ENCODE results near the gene CCDC134. TPM values are rescaled to one million over a fixed set of nuclear protein-coding genes. Genes with fewer than 3 reads are reported as not detected.

Gene CCDC134
- total and polyA plus RNA-seq, 2 of the 13 experiments (the other 11 are each of a cell fraction or from before 2014, with no cell fraction given) = 4.8 to 17.4 TPM

DNA sequence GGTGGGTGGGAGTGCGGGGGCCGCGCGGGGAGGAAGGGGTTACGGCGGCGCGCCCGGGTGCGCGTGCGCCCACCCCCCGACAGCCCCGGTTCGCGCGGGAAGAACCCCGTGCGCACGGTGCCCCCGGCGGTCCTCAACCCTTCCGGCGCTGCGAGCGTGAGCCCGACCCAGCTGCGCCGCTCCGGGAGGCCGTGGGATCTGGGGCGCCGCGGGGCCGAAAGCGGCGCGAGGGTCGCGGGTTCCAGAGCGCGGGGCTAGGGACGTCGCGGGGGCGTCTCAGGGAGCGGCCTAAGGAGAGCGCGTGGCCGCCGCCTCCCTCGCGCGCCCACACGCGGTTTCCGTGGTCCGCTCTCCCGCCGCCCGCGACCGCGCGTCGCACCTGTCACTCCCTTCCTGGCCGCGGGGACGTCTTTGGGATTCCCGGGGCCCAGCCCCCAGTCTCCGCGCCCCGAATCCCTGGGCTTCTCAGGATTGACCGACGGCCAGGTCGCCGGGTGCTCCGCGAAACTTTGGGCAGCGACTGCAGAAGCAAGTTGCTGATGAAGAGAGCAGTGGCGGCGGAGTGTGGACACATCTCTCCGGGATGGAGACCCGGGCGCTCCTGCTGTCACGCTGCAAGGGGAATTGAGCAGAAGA lies 33.0 kb downstream of the CCDC134 start (continued):
- TF ChIP-seq NR0B2 (CRISPR knock-in tag; IDR thresholded peaks at IDR 0.05) (0 out of 2 replicates have a peak, but pooled peaks have one; percentile 47), BATF2 (CRISPR knock-in tag; IDR thresholded peaks at IDR 0.05) (0 out of 2 replicates have a peak, but pooled peaks have one; percentile 39), MEIS2 (CRISPR knock-in tag; IDR thresholded peaks at IDR 0.05) (0 out of 2 replicates have a peak, but pooled peaks have one; percentile 40), KMT2A (CRISPR knock-in tag; IDR thresholded peaks at IDR 0.05) (peak; percentile 46), MYC (CRISPR knock-in tag; IDR thresholded peaks at IDR 0.05; ENCODE audit: borderline replicate concordance) (peak; percentile 67), ZNF160 (CRISPR knock-in tag; IDR thresholded peaks at IDR 0.05) (0 out of 2 replicates have a peak, but pooled peaks have one; percentile 46), ZNF775 (CRISPR knock-in tag; IDR thresholded peaks at IDR 0.05; ENCODE audit: borderline replicate concordance) (no peak), ZNF235 (CRISPR knock-in tag; IDR thresholded peaks at IDR 0.05; ENCODE audit: borderline replicate concordance) (no peak), ETV5 (CRISPR knock-in tag; IDR thresholded peaks at IDR 0.05; ENCODE audit: borderline replicate concordance) (0 out of 2 replicates have a peak, but pooled peaks have one; percentile 4), RAD21 (CRISPR knock-in tag; IDR thresholded peaks at IDR 0.05) (no peak), ZNF777 (CRISPR knock-in tag; IDR thresholded peaks at IDR 0.05) (peak; percentile 87; the same call in 1 of the 2 replicates), ZNF562 (CRISPR knock-in tag; IDR thresholded peaks at IDR 0.05; ENCODE audit: borderline replicate concordance) (no peak), TAF1 (CRISPR knock-in tag; IDR thresholded peaks at IDR 0.05) (peak; percentile 61), PRMT3 (CRISPR knock-in tag; IDR thresholded peaks at IDR 0.05; ENCODE audit: borderline replicate concordance, low read depth) (0 out of 2 replicates have a peak, but pooled peaks have one; percentile 45), ZNF883 (CRISPR knock-in tag; IDR thresholded peaks at IDR 0.05; ENCODE audit: not compliant biosample characterization) (peak; percentile 30), MED1 (CRISPR knock-in tag; IDR thresholded peaks at IDR 0.05) (peak; percentile 9)
- TF ChIP-seq, protein P1, sequence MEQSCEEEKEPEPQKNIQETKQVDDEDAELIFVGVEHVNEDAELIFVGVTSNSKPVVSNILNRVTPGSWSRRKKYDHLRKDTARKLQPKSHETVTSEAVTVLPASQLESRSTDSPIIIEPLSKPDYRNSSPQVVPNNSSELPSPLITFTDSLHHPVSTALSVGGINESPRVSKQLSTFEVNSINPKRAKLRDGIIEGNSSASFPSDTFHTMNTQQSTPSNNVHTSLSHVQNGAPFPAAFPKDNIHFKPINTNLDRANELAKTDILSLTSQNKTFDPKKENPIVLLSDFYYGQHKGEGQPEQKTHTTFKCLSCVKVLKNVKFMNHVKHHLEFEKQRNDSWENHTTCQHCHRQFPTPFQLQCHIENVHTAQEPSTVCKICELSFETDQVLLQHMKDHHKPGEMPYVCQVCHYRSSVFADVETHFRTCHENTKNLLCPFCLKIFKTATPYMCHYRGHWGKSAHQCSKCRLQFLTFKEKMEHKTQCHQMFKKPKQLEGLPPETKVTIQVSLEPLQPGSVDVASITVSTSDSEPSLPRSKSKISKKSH (CRISPR knock-in tag; IDR thresholded peaks at IDR 0.05; ENCODE audit: borderline replicate concordance) = peak; percentile 72; the same call in 1 of the 2 replicates
- TF ChIP-seq, protein P2, sequence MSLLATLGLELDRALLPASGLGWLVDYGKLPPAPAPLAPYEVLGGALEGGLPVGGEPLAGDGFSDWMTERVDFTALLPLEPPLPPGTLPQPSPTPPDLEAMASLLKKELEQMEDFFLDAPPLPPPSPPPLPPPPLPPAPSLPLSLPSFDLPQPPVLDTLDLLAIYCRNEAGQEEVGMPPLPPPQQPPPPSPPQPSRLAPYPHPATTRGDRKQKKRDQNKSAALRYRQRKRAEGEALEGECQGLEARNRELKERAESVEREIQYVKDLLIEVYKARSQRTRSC (CRISPR knock-in tag; IDR thresholded peaks at IDR 0.05; ENCODE audit: low read depth) = 0 out of 2 replicates have a peak, but pooled peaks have one; percentile 48
- TF ChIP-seq, protein P3, sequence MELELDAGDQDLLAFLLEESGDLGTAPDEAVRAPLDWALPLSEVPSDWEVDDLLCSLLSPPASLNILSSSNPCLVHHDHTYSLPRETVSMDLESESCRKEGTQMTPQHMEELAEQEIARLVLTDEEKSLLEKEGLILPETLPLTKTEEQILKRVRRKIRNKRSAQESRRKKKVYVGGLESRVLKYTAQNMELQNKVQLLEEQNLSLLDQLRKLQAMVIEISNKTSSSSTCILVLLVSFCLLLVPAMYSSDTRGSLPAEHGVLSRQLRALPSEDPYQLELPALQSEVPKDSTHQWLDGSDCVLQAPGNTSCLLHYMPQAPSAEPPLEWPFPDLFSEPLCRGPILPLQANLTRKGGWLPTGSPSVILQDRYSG (CRISPR knock-in tag; IDR thresholded peaks at IDR 0.05) = 0 out of 2 replicates have a peak, but pooled peaks have one; percentile 20
